ENCODE results near the gene LCLAT1. TPM values are rescaled to one million over a fixed set of nuclear protein-coding genes. Genes with fewer than 3 reads are reported as not detected.
"Not testable (repeated sequence)": the region's sequence is repeated elsewhere in the genome, so short reads cannot be mapped to it uniquely, and the experiment has no call there.

Gene LCLAT1
- total RNA-seq, 1 donor from 2014 or later: 14.6 TPM

DNA sequence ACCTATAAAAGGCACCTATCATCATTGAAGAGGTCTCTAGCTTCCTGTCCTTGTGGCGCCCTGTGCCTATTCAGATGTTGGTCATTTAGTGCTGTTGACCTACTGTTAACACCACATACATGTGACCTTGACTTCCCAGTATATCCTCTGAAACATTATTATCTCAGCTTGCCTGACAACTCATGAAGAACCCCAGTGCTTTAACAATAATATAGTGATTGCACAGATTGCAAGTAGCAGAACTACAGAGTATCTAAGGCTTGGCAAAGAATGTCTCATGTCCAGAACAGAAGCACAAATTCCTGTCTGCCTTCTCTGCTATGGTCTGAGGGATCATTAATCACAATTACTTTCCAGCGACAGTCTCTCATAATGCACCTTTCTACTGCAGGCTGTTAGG is 165.3 kb downstream of the LCLAT1 start:
- no peak for DNase-seq

- no peak for DNase-seq
Observed at GRCh38 chr2:30613001-30613400, 166.0 kb downstream of the LCLAT1 start.

DNA sequence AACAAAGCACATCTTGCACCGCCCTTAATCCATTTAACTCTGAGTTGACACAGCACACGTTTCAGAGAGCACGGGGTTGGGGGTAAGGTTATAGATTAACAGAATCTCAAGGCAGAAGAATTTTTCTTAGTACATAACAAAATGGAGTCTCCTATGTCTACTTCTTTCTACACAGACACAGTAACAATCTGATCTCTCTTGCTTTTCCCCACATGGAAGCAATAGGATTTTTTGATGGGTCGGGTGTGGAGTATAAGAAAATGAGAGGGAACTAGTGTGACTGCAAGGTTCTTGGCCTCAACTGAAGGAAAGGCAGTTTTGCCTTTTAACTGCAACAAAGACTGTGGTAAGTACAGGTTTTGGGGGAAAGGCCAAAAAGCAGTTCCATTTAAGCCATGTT is 167.2 kb downstream of the LCLAT1 start:
- DNase-seq: not testable (repeated sequence)

GRCh38 chr2:30615926-30616325 is 168.9 kb downstream of the LCLAT1 start:
- no peak for DNase-seq

GRCh38 chr2:30620102-30620501 is 173.1 kb downstream of the LCLAT1 start:
- no peak for DNase-seq

DNA sequence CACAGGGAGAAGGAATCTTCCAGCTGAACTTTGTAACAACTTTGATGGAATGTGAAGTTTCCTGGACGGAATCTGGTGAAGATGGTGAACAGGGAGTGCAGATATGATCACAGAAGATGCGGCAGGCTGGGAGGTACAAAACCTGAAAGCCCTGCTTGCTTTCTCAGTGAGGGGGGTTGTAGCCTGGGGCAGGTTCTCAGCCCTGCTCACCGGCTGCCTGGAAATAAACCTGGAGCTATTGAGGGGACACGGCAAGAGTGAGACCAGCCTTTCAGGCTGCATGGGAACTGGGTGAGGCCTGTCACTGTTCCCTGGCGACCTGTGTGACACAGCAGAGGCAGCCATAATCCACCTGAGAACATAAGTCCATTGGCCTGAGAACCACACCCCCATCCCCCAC is 174.8 kb downstream of the LCLAT1 start:
- DNase-seq: no peak

GRCh38 chr2:30622452-30622851 is 175.4 kb downstream of the LCLAT1 start:
- DNase-seq: no peak

DNA sequence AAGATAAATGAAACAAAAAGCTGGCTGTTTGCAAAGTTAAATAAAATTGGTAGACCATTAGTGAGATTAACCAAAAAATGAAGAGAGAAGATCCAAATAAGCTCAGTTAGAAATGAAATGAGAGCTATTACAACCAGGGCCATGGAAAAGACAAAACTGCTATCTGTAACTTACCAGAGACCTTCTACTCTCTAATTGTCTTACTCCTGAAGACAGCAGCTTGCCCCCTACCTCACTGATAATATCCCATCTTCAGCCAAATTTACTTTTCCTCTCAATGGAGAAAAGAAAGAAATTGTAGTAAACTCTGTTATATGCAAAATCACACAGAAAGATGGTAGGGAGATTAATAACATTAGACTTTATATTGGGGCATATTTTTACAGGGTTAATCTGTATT is 178.2 kb downstream of the LCLAT1 start:
- DNase-seq: no peak

DNA sequence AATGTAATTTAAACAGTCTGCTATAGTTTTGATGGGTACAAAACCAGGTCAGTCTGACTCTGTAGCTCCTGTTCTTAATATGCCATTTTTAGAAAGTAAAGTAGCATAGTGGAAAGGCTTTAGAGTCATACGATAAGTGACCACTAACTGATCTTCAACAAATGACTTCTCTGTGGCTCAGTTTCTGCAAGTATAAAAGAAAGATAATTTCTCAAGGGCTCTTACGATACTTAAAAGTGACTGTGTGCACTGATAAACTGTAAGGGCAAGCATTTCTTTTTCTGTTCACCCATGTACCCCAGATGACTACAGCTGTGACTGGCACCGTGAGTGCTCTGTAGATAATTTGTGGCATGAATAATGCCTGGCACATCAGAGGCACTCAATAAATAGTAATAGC is 178.7 kb downstream of the LCLAT1 start:
- no peak for DNase-seq

DNA sequence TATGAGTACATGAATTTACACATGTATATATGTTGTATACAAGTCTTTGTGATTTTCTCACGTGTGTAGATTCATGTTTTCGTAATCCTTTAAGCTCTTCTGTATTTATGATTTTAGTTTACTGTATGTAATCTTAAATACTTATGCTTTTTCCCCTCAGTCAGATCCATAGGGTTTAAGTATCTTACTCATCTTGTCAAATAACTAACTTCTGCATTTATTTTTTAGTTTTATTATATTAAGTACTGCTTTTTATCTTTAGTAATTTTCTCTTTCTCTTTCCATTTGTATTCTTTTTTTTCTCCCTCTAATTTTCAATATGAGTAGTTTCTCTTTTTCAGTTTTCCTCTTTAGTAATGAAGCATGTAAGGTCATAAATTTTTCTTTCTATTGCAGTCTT is 179.4 kb downstream of the LCLAT1 start:
- DNase-seq: no peak

DNA sequence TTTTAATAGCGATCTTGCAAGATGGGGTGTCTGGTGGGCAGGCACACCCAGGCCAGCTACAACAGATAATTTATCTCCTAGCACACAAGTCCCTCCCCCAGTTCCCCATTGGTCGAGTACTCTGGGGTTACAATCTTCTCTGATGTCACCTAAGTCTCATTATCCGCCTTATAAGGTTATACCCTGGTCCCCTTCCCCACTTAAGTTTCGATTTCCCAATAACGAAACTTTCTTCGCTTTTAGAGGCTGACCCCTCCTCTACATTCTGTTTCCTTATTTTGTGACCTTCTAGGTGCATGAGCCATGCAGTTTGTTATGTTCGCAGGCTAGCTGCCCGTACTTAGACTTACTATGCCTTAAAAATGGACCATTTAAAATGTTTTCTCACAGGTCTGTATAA is 180.1 kb downstream of the LCLAT1 start:
- DNase-seq: no peak

- no peak for DNase-seq
Observed at GRCh38 chr2:30628341-30628740, 181.3 kb downstream of the LCLAT1 start.

- DNase-seq: no peak
Observed at GRCh38 chr2:30629866-30630265, 182.8 kb downstream of the LCLAT1 start.

DNA sequence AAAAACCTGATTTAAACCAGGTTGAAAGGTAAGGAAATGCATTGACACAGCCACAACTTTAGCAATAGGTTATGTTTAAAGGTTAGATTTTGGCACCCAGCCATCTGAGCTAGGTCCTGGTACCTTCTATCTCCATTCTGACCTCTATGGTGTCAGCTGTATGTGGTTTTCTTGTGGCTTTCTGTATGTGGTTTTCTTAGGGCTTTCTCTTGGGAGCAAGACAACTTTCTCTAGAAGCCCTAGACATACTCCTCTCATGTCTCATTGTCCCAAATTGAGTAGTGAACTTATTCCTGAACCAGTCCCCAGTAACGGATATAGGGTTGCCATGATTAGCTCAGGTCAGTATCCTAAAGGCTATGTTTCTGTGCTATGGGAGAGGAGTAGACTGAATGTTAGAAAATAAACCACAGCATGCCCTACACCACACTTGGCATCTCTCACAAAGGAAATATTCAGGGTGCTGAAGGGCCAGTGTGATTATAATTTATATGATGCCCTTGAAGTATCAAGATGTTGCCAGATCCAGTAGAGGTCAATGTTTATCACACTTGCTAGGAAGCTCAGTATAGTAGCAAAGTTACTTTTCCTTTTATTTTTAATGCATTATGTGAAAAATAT is 184.1 kb downstream of the LCLAT1 start:
- no peak for DNase-seq

GRCh38 chr2:30633039-30633438 is 186.0 kb downstream of the LCLAT1 start:
- no peak for DNase-seq

DNA sequence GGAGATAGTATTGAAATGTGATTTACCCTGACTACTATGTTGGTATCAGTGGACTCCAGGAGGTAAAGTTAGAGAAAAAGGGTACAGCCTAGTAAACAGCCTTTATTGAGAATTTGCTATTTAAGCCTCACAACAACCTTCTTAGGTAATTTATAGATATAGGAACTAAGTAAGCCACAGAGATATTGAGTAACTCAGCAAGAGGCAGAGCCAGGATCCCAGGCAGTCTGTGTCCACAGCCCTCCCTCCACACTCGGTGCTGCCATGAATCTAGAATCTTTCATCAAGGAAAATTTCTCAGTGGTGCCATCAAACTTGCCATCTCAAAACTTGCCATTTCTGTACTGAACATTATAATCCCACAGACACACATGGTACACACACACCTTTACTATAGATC is 189.3 kb downstream of the LCLAT1 start:
- no peak for DNase-seq

DNA sequence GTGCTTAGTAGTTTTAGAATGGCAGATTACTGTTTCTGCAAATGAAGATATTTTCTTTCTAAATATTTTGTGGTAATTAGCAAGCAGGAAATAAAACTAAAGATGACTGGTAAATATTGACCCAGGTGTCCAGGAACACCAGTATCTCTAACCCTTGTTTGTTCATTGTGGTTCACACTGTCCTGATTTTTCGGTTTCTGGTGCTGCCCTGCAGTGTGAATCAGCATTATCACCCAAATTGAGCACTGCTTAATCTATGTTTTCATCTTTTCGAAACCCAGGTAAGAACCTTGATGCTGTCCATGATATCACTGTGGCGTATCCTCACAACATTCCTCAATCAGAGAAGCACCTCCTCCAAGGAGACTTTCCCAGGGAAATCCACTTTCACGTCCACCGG is 192.8 kb downstream of the LCLAT1 start:
- DNase-seq: no peak

- DNase-seq: no peak
Observed at GRCh38 chr2:30641765-30642345, 194.8 kb downstream of the LCLAT1 start.

DNA sequence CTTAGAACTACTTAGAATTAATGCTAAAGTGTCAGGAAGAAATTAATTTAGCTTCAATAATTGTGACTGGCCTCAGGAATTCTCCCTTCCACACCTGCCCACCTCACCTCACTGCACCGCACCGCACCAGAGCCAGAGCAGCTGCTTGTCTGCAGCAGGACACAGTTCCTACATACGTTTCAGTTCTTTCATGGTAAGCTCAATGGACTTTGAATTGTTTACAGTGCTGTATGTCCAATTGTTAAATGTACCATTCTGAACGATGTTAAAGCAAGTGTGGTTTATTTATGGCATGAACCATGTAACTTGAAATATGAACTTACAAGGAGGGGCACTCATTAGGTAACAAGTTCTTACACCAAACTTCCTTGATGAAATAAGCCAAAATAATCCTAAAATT is 196.0 kb downstream of the LCLAT1 start:
- not testable (repeated sequence) for DNase-seq

DNA sequence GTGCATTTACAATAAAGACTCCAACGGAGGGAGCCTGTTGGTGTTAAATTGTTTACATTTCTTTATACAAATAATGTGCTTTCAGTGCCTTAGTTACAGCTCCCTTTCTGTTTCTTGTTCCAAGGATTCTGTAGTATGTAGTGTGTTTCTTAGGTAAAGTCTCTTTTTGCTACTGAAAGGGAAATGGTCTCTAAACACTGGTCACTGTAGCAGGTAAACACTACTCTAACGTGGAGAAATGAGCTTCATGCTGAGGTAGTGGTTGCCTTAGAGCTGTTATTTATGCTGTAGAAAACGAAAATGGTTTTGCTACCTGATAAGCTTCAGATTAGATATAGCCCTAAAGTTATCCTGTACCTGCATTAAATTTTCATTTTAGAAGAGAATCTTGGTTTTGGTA is 196.6 kb downstream of the LCLAT1 start:
- no peak for DNase-seq

GRCh38 chr2:30645081-30645744 is 198.2 kb downstream of the LCLAT1 start:
- DNase-seq: no peak

DNA sequence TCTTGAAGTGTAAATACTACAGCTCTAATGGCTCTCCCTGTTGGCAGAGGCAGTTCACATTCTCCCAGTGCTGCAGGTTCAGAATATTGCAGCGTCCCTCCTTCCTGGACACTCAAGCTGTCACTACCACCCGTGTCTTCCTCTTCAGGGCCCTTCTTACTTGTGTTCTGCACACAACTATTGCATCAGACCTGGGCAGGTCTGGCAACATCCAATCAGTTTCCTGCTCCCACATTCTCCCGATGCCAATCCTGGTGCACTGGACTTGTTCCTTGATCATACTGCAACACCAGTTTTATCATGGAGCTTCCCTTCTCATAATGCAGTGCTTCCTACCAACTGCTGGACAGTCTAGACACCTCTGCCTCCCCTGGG is 198.7 kb downstream of the LCLAT1 start:
- DNase-seq: no peak

DNA sequence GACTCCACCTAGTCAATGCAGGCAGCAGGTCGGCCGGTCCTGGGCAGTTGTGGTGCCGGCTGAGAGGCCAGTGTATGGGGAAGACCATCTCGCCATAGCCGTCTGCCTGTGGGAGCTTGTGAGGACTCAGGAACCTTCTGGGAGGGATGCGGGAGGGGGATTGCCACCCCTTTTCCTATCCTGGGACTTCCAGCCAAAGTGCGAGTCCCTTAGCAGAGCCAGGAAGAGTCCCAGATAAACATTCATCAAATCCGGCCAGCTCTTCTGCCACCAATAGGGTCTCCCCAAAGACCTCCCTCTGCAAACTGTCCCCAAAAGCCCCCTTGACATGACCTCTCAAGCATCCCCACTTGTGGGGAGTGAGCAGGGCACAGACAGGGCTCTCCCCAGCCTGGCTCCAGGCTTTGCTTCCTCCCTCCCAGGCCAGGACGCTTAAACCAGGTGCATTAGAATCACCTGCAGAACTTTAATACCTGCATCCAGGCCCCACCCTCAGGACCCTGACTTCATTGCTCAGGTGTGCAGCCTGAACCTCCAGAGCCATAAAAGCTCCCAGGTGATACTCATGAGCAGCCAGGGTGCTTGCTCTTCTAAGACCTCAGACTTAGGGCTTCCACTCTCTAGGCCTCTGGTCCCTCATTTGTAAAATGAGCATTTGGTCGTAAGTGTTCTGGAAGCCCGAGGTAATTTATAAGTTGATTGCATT is 200.9 kb downstream of the LCLAT1 start:
- no peak for DNase-seq

- DNase-seq: no peak
Observed at GRCh38 chr2:30649278-30649677, 202.2 kb downstream of the LCLAT1 start.

Measured in dermis blood vessel endothelial cell (primary cell).